ENCODE measurements around the gene PLK3.

DNA sequence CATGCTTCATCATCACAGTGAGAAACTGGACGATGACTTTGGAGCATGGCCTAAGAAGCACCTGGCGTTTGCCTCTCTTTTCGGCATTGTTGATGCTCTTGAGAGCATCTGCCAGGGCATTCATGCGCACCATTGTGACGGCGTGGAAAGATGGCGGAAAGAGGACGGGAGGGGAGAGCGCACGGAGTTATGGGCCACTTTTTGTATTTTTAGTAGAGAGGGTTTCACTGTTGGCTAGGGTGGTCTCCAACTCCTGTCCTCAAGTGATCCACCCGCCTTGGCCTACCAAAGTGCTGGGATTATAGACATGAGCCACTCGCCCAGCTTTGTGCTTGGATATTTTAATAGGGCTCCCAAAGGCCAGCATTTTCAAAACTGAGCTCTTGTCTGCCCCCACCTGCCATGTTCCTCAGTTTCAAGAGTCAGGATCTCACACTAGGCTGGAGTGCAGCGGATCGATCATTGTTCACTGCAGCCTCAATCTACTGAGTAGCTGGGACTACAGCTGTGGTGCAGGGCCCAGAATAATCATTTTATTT is 19.5 kb upstream of the PLK3 start:
- TF ChIP-seq ASH2L (IDR thresholded peaks at IDR 0.05; ENCODE audit: borderline replicate concordance, low read depth) (no peak), CHD2 (IDR thresholded peaks at IDR 0.05; ENCODE audit: borderline replicate concordance, low read depth, low read length) (no peak), YBX1 (IDR thresholded peaks at IDR 0.05) (no peak), HDAC6 (IDR thresholded peaks at IDR 0.05; ENCODE audit: unreplicated experiment) (no peak)
- TF ChIP-seq, protein P1, sequence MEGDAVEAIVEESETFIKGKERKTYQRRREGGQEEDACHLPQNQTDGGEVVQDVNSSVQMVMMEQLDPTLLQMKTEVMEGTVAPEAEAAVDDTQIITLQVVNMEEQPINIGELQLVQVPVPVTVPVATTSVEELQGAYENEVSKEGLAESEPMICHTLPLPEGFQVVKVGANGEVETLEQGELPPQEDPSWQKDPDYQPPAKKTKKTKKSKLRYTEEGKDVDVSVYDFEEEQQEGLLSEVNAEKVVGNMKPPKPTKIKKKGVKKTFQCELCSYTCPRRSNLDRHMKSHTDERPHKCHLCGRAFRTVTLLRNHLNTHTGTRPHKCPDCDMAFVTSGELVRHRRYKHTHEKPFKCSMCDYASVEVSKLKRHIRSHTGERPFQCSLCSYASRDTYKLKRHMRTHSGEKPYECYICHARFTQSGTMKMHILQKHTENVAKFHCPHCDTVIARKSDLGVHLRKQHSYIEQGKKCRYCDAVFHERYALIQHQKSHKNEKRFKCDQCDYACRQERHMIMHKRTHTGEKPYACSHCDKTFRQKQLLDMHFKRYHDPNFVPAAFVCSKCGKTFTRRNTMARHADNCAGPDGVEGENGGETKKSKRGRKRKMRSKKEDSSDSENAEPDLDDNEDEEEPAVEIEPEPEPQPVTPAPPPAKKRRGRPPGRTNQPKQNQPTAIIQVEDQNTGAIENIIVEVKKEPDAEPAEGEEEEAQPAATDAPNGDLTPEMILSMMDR (IDR thresholded peaks at IDR 0.05 in 2 of 3, conservative IDR thresholded peaks at IDR 0.05 in 1 of 3; ENCODE audit: control insufficient read depth in 2 of 3, extremely low read depth in 1 of 3, insufficient read depth in 1 of 3, low read depth in 3 of 3, low read length in 3 of 3), result no peak

All from GM12878 (cell line).